KOPT-K1 (cell line): ENCODE measurements around the gene MAP3K2.

Experiments
- H3K27ac ChIP-seq: fragments of 200-600 bp; sonication (generic); 2 replicates; pipeline ENCODE4 v1.5.1; 2016; ENCODE audit warnings: antibody characterized with exemption, mild to moderate bottlenecking, low read depth, low read length; ENCODE audit not compliant: poor library complexity, severe bottlenecking
- H3K36me3 ChIP-seq: fragments of 200-600 bp; sonication (generic); 2 replicates; pipeline ENCODE4 v1.5.1; 2017; ENCODE audit warnings: antibody characterized with exemption, mild to moderate bottlenecking, low read length, moderate library complexity; ENCODE audit not compliant: insufficient read depth
- H3K9me3 ChIP-seq: fragments of 200-600 bp; sonication (generic); 2 replicates; pipeline ENCODE4 v1.5.1; 2017; ENCODE audit warnings: antibody characterized with exemption, low read length, mild to moderate bottlenecking; ENCODE audit not compliant: insufficient read depth, poor library complexity, severe bottlenecking

The MAP3K2 gene

GRCh38 chr2:127330753-127331152 is 57.0 kb downstream of the MAP3K2 start:
- Histone ChIP-seq H3K36me3 (peaks cover 82% of the 10 kb centered on the region), H3K9me3 (no peaks in the 10 kb centered on the region), H3K27ac (no peak overlapping the region)

DNA sequence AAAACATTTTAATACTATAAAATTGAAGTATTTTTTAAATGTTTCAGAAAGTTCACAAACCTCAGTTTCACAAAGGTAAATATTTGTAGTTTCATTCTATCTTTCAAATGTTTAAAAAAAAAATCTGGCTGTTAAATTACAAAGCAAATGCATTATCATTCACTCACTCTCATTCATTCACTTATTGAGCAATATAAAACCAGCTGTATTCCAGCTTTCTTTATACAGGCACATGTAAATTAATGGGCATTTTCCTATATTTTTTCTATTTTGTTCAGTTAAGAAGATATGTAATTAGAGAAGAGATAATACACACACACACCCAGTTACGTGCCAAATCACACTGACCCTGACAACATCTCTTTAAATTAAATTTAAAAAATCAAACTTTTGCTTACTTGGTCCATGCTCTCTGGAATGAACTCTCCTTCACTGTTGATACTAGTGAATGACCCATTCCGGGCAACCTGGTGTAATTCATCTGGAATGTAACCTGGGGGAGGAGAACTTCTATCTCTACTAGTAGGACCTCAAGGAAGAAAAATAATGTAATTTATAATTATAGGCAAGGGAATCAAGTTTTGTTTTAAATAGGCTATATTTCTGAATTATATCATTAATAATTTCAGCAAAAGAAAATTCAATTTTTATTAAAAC is 61.4 kb downstream of the MAP3K2 start:
- peaks cover 84% of the 10 kb centered on the region for H3K36me3 ChIP-seq
- no peak overlapping the region for H3K27ac ChIP-seq
- no peaks in the 10 kb centered on the region for H3K9me3 ChIP-seq

GRCh38 chr2:127324635-127325034 is 63.1 kb downstream of the MAP3K2 start:
- Histone ChIP-seq H3K36me3 (peaks cover 90% of the 10 kb centered on the region), H3K9me3 (peaks cover 11% of the 10 kb centered on the region), H3K27ac (no peak overlapping the region)

- peaks cover 11% of the 10 kb centered on the region for H3K9me3 ChIP-seq
- peaks cover 96% of the 10 kb centered on the region for H3K36me3 ChIP-seq
- no peak overlapping the region for H3K27ac ChIP-seq
Measured at GRCh38 chr2:127321303-127321702, 66.5 kb downstream of the MAP3K2 start.

- H3K36me3 ChIP-seq, result peaks cover 97% of the 10 kb centered on the region
- peaks cover 11% of the 10 kb centered on the region for H3K9me3 ChIP-seq
- no peak overlapping the region for H3K27ac ChIP-seq
Measured at GRCh38 chr2:127320586-127321275, 67.0 kb downstream of the MAP3K2 start.

- Histone ChIP-seq H3K36me3 (peaks cover 97% of the 10 kb centered on the region), H3K27ac (no peak overlapping the region), H3K9me3 (peaks cover 11% of the 10 kb centered on the region)
Measured at GRCh38 chr2:127320067-127320466, 67.7 kb downstream of the MAP3K2 start.

- H3K36me3 ChIP-seq, result peaks cover 97% of the 10 kb centered on the region
- no peaks in the 10 kb centered on the region for H3K9me3 ChIP-seq
- no peak overlapping the region for H3K27ac ChIP-seq
Measured at GRCh38 chr2:127314193-127314988, 73.4 kb downstream of the MAP3K2 start.

DNA sequence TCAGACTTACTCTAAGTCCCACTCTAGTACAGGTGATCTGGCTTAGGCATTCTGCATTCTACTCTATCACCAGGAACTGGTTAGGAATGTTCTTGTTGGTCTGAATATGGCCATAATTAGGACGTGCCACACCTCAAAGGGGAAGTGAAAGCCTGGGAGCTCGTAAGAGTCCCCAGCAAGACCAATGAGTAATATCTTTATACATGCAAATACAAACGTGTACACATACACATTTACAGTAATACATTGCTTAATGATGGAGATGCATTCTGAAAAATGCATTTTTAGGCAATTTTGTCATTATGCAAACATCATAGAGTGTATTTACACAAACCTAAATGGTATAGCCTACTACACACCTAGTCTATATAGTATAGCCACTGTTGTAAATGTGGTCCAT is 74.4 kb downstream of the MAP3K2 start:
- Histone ChIP-seq H3K9me3 (no peaks in the 10 kb centered on the region), H3K27ac (no peak overlapping the region), H3K36me3 (peaks cover 96% of the 10 kb centered on the region)

DNA sequence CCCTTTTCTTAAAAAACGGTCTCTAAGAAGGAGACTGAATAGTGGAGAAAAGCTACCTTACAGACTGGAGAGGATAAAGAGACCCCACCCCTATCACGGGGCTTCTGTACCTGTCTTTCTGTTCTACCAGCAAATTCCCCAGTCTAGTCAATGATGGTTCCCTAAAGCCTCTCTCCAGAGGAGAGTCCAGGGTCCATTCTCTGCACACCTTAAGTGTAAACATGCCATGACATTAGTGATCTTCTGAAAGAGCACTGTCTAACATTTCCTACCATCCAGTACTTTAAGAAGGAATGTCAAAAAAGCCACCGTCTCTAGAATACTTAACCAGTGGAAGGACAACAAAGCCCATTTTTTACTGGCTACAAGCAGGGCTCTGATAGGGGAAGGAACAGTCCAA is 76.8 kb downstream of the MAP3K2 start:
- H3K9me3 ChIP-seq, result no peaks in the 10 kb centered on the region
- peaks cover 95% of the 10 kb centered on the region for H3K36me3 ChIP-seq
- H3K27ac ChIP-seq, result no peak overlapping the region

DNA sequence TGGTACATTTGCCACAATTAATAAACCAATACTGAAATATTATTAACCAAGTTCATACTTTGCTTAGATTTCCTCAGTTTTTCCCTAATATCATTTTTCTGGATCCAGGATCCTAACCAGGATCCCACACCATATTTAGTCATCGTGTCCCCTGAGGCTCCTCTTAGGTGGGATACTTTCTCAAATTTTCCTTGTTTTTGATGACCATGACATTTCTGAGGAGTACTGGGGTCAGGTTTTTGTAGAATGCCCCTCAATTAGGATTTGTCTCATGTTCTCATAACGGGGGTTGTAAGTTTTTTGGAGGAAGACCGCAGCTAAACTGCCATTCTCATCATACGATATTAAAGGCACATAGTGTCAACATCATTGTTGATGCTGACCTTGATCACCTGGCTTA is 78.3 kb downstream of the MAP3K2 start:
- H3K9me3 ChIP-seq, result no peaks in the 10 kb centered on the region
- no peak overlapping the region for H3K27ac ChIP-seq
- peaks cover 94% of the 10 kb centered on the region for H3K36me3 ChIP-seq

DNA sequence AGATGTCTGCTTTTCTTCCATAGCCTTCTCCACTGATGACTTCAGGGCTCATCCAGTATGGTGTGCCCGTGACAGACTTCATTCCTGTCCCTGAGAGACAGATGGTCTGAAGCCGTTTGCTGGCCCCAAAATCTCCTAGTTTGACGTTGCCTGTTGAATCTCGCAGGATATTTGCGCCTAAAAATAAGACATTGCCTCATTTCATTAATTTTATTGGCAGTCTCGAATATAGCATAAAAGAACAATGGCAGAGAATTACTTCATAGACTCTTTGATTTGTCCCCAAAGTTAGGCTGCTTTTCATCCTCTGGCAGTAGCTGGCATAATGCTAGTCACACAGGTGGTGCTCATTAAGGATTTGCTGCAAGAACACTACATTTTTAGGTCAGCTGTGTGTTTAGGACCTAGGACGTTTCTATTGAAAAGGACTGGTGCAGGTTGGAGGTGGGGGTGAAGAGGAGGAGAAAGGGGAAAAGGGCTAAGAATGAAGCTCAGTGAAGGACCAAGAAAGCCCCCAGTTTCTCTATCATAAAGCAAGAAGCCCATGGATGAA is 79.1 kb downstream of the MAP3K2 start:
- Histone ChIP-seq H3K27ac (no peak overlapping the region), H3K36me3 (peaks cover 92% of the 10 kb centered on the region), H3K9me3 (no peaks in the 10 kb centered on the region)

GRCh38 chr2:127305990-127306585 is 81.7 kb downstream of the MAP3K2 start:
- peaks cover 72% of the 10 kb centered on the region for H3K36me3 ChIP-seq
- H3K9me3 ChIP-seq, result no peaks in the 10 kb centered on the region
- H3K27ac ChIP-seq, result no peak overlapping the region

DNA sequence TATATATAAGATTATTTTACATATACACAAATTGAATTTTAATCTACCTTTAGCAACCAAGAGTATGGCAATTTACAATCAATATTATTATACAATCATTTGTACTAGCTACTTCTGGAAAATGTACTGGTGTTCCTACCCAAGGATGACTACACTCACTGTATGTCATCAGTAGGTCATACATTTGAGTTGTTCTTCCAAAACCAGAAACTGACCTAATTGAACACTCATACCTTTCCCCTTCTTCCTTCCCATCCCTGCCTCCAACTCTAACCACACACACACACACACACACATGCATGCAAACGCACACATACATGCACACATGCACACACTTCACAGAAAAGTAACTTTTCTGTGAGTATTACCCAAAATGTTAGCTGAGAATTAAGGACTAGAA is 85.6 kb downstream of the MAP3K2 start:
- H3K9me3 ChIP-seq, result no peaks in the 10 kb centered on the region
- H3K27ac ChIP-seq, result no peak overlapping the region
- peaks cover 37% of the 10 kb centered on the region for H3K36me3 ChIP-seq

GRCh38 chr2:127293748-127294562 is 93.8 kb downstream of the MAP3K2 start, which contains the start of gene ERCC3:
Gene ERCC3 (minus strand): TSS chr2:127294144. CDS start chr2:127294081, 63 bp downstream.
- Histone ChIP-seq H3K9me3 (no peaks in the 10 kb centered on the region), H3K36me3 (peaks cover 39% of the 10 kb centered on the region), H3K27ac (peak within 1 kb of the TSS; percentile 82)
